IMR-90 (cell line): Measurements from ENCODE around the gene PIEZO2. TPM values are rescaled to one million over a fixed set of nuclear protein-coding genes. Genes with fewer than 3 reads are reported as not detected.

Experiments
- ATAC-seq: fragments of 200-7000 bp; cut with Tn5 transposase; 2 replicates; pipeline ENCODE4 v1.9.1; 2020; ENCODE audit warnings: low read depth, mild to moderate bottlenecking, moderate library complexity
- BruUV-seq: library from RNA; stranded (reverse); fragments of 400-500 nt; replicated peaks from 2 replicates; lab custom pipeline; 2021; lab: Mats Ljungman, UMichigan
- CTCF ChIA-PET: fragments of 300-600 bp; formaldehyde crosslinking; extraction: SDS; loops from one replicate; lab custom pipeline; 2021; ENCODE audit warnings: antibody characterized with exemption; lab: Yijun Ruan, JAX
- POLR2A ChIA-PET: fragments of 300-600 bp; sonication (Branson Sonifier 250); formaldehyde crosslinking; loops from one replicate; lab custom pipeline; 2022; ENCODE audit warnings: antibody characterized with exemption; ENCODE audit not compliant: unreplicated experiment; lab: Charles Lee
- DNase-seq: peaks from one replicate; pipeline ENCODE4 v3.0.0; 2013
- H2AFZ ChIP-seq: replicated peaks from 2 replicates; pipeline ENCODE3; 2013; ENCODE audit warnings: low read length, mild to moderate bottlenecking; ENCODE audit not compliant: poor library complexity
- H2AK5ac ChIP-seq: 2 replicates; pipeline ENCODE4 v1.6.1; 2013; ENCODE audit warnings: low read depth, low read length, inconsistent platforms
- H2AK9ac ChIP-seq: replicated peaks from 2 replicates; pipeline ENCODE3; 2013; ENCODE audit warnings: mild to moderate bottlenecking, low read depth, low read length, moderate library complexity; ENCODE audit not compliant: poor library complexity
- H2BK120ac ChIP-seq: 2 replicates; pipeline ENCODE4 v1.6.1; 2013; ENCODE audit warnings: low read depth, low read length, inconsistent platforms
- H2BK15ac ChIP-seq: 3 replicates; pipeline ENCODE4 v1.6.1; 2013; ENCODE audit warnings: low read depth, low read length, inconsistent platforms
- H2BK20ac ChIP-seq: 2 replicates; pipeline ENCODE4 v1.6.1; 2013; ENCODE audit warnings: low read depth, mild to moderate bottlenecking, inconsistent platforms, low read length, moderate library complexity
- H2BK5ac ChIP-seq: 2 replicates; pipeline ENCODE4 v1.6.1; 2013; ENCODE audit warnings: mild to moderate bottlenecking, low read depth, low read length, inconsistent platforms; ENCODE audit not compliant: poor library complexity, severe bottlenecking
- H3K14ac ChIP-seq: replicated peaks from 2 replicates; pipeline ENCODE4 v1.6.1; 2013; ENCODE audit warnings: low read depth, low read length, inconsistent platforms
- H3K18ac ChIP-seq: 2 replicates; pipeline ENCODE4 v1.6.1; 2013; ENCODE audit warnings: low read depth, low read length, control low read depth
- H3K23ac ChIP-seq: 2 replicates; pipeline ENCODE4 v1.6.1; 2013; ENCODE audit warnings: low read depth, low read length, inconsistent platforms
- H3K27ac ChIP-seq: 2 replicates; pipeline ENCODE4 v1.5.1; 2013; ENCODE audit warnings: mild to moderate bottlenecking, control low read depth, low read length; ENCODE audit not compliant: insufficient read depth
- H3K27me3 ChIP-seq: 2 replicates; pipeline ENCODE4 v1.6.1; 2013; ENCODE audit warnings: low read length; ENCODE audit not compliant: control insufficient read depth, insufficient read depth
- H3K36me3 ChIP-seq: 2 replicates; pipeline ENCODE4 v1.6.1; 2013; ENCODE audit warnings: low read length, mixed read lengths; ENCODE audit not compliant: control insufficient read depth, insufficient read depth
- H3K4ac ChIP-seq: 2 replicates; pipeline ENCODE4 v1.6.1; 2013; ENCODE audit warnings: low read depth, low read length, inconsistent platforms
- H3K4me1 ChIP-seq: 2 replicates; pipeline ENCODE4 v1.6.1; 2013; ENCODE audit warnings: low read length, mixed read lengths; ENCODE audit not compliant: control insufficient read depth, insufficient read depth
- H3K4me2 ChIP-seq: 2 replicates; pipeline ENCODE4 v1.6.1; 2013; ENCODE audit warnings: low read depth, mild to moderate bottlenecking, control low read depth, low read length, moderate library complexity
- H3K4me3 ChIP-seq: 2 replicates; pipeline ENCODE4 v1.5.1; 2013; ENCODE audit warnings: low read depth, mild to moderate bottlenecking, control low read depth, low read length, moderate library complexity; ENCODE audit not compliant: insufficient read depth
- H3K56ac ChIP-seq: 2 replicates; pipeline ENCODE4 v1.6.1; 2013; ENCODE audit warnings: low read length, inconsistent platforms; ENCODE audit not compliant: insufficient read depth; ENCODE audit errors: extremely low read depth
- H3K79me1 ChIP-seq, 2 experiments: 2 replicates each; pipeline ENCODE4 v1.6.1; 2013; ENCODE audit warnings: low read length in 2 of 2, inconsistent platforms in 1 of 2, low read depth in 1 of 2
- H3K9ac ChIP-seq: 2 replicates; pipeline ENCODE4 v1.6.1; 2013; ENCODE audit warnings: low read depth, low read length, control low read depth
- H3K9me1 ChIP-seq: 2 replicates; pipeline ENCODE4 v1.6.1; 2013; ENCODE audit warnings: low read length, inconsistent platforms; ENCODE audit not compliant: insufficient read depth
- H3K9me3 ChIP-seq: 2 replicates; pipeline ENCODE4 v1.6.1; 2013; ENCODE audit warnings: low read length; ENCODE audit not compliant: control insufficient read depth, insufficient read depth
- H4K20me1 ChIP-seq: 2 replicates; pipeline ENCODE4 v1.6.1; 2013; ENCODE audit warnings: low read length, inconsistent platforms; ENCODE audit not compliant: insufficient read depth
- H4K5ac ChIP-seq: 2 replicates; pipeline ENCODE4 v1.6.1; 2013; ENCODE audit warnings: mild to moderate bottlenecking, low read depth, low read length, control low read depth
- H4K8ac ChIP-seq, 2 experiments: 2 replicates each; pipeline ENCODE4 v1.6.1; 2013; ENCODE audit warnings: low read depth in 2 of 2, low read length in 2 of 2, control low read depth in 1 of 2, inconsistent platforms in 1 of 2
- H4K91ac ChIP-seq: 2 replicates; pipeline ENCODE4 v1.6.1; 2013; ENCODE audit warnings: low read depth, low read length, inconsistent platforms; ENCODE audit not compliant: insufficient read depth
- BHLHE40 ChIP-seq: fragments of 150-350 bp; IDR thresholded peaks from 2 replicates; pipeline ENCODE4 v1.6.1; 2016; ENCODE audit warnings: mild to moderate bottlenecking, low read depth, low read length
- CEBPB ChIP-seq: IDR thresholded peaks from 2 replicates; pipeline ENCODE4 v1.6.1; 2012; ENCODE audit warnings: low read depth, low read length, improper control_type of control experiment
- CHD1 ChIP-seq: IDR thresholded peaks from 2 replicates; pipeline ENCODE4 v1.6.1; 2012; ENCODE audit warnings: low read depth, low read length, improper control_type of control experiment
- CTCF ChIP-seq: conservative IDR thresholded peaks from 2 replicates; pipeline ENCODE4 v1.5.1; 2012; ENCODE audit warnings: mild to moderate bottlenecking, low read depth, low read length, improper control_type of control experiment
- ELK1 ChIP-seq: fragments of 150-350 bp; IDR thresholded peaks from 2 replicates; pipeline ENCODE4 v1.6.1; 2016; ENCODE audit warnings: low read depth, mild to moderate bottlenecking, low read length, moderate library complexity, borderline replicate concordance
- FOS ChIP-seq: fragments of 150-350 bp; IDR thresholded peaks from 2 replicates; pipeline ENCODE4 v1.6.1; 2016; ENCODE audit warnings: low read depth, low read length
- MAFK ChIP-seq: IDR thresholded peaks from 2 replicates; pipeline ENCODE4 v1.6.1; 2012; ENCODE audit warnings: low read depth, low read length, improper control_type of control experiment
- MAZ ChIP-seq: IDR thresholded peaks from 2 replicates; pipeline ENCODE4 v1.6.1; 2012; ENCODE audit warnings: low read depth, mild to moderate bottlenecking, low read length, improper control_type of control experiment, moderate library complexity, borderline replicate concordance
- MXI1 ChIP-seq: IDR thresholded peaks from 2 replicates; pipeline ENCODE4 v1.6.1; 2012; ENCODE audit warnings: low read depth, mild to moderate bottlenecking, low read length, moderate library complexity, borderline replicate concordance
- NFE2L2 ChIP-seq: fragments of 150-350 bp; IDR thresholded peaks from 2 replicates; pipeline ENCODE4 v1.6.1; 2016; ENCODE audit warnings: low read depth, mild to moderate bottlenecking, low read length
- POLR2A ChIP-seq: IDR thresholded peaks from 2 replicates; pipeline ENCODE4 v1.6.1; 2012; ENCODE audit warnings: mild to moderate bottlenecking, low read depth, low read length
- RAD21 ChIP-seq: IDR thresholded peaks from 2 replicates; pipeline ENCODE4 v1.6.1; 2012; ENCODE audit warnings: low read length, improper control_type of control experiment
- RCOR1 ChIP-seq: IDR thresholded peaks from 2 replicates; pipeline ENCODE4 v1.6.1; 2012; ENCODE audit warnings: mild to moderate bottlenecking, low read length, improper control_type of control experiment; ENCODE audit not compliant: insufficient replicate concordance
- RFX5 ChIP-seq: IDR thresholded peaks from 2 replicates; pipeline ENCODE4 v1.8.0; 2012; ENCODE audit warnings: low read depth, mild to moderate bottlenecking, low read length, moderate library complexity
- SMC3 ChIP-seq: fragments of 150-350 bp; IDR thresholded peaks from 2 replicates; pipeline ENCODE4 v1.6.1; 2016; ENCODE audit warnings: low read depth, mild to moderate bottlenecking, antibody characterized with exemption, low read length, moderate library complexity
- USF2 ChIP-seq: fragments of 150-350 bp; IDR thresholded peaks from 2 replicates; pipeline ENCODE4 v1.6.1; 2017; ENCODE audit warnings: mild to moderate bottlenecking, antibody characterized with exemption, low read length, low read depth
- WGBS, 2 experiments: methylation state at CpG; one replicate each; pipeline versions ENCODE4 v1.1.5 to v1.1.7; 2013; ENCODE audit warnings: missing lambda C conversion rate in 2 of 2; ENCODE audit not compliant: insufficient read length in 1 of 2; ENCODE audit errors: extremely low coverage in 2 of 2; 5-methylcytosine and 5-hydroxymethylcytosine counted together
- dilution Hi-C: fragments of 300-500 bp; cut with HindIII; formaldehyde crosslinking; loops from one replicate; pipeline ENCODE4 v1.14.3; 2018; ENCODE audit warnings: low sequenced_read_pairs; ENCODE audit not compliant: unreplicated experiment
- in situ Hi-C: fragments of 300-500 bp; cut with MboI; formaldehyde crosslinking; loops from 3 replicates; pipeline ENCODE4 v1.14.3; 2019; ENCODE audit warnings: low sequenced_read_pairs, inconsistent platforms, mixed read lengths
- intact Hi-C: fragments of 100-400 bp; cut with micrococcal nuclease; formaldehyde crosslinking; loops from 2 replicates; pipeline ENCODE4 v1.10.0; 2022
- polyA plus RNA-seq, 3 experiments: library from polyadenylated mRNA; depleted of rRNA; stranded (reverse); fragments of >200 nt; gene quantifications; 2 replicates each; pipeline ENCODE4 v1.2.3, GENCODE V29; 2012; ENCODE audit warnings: low replicate concordance in 1 of 3
- total RNA-seq: library from RNA; depleted of rRNA; stranded (reverse); fragments of >200 nt; gene quantifications from 2 replicates; pipeline ENCODE4 v1.2.3, GENCODE V29; 2012

The PIEZO2 gene
- total and polyA plus RNA-seq, 2 of the 4 experiments (the other 2 are of a cell fraction) = 2.4 to 4.1 TPM

GRCh38 chr18:10770264-10770663, 379.1 kb downstream of the PIEZO2 start:
- no peak overlapping the region for H2BK15ac ChIP-seq
- no peak overlapping the region for H2BK20ac ChIP-seq
- CTCF ChIA-PET = no interaction called here
- DNase-seq (no peak), ATAC-seq (no peak)
- peaks cover 2% of the 10 kb centered on the region; the same call in 1 of the 2 replicates for H3K4me1 ChIP-seq
- WGBS, 2 experiments = no CpG with 5 or more reads among the region's 2 CpGs
- POLR2A ChIA-PET = no interaction called here
- H3K9ac ChIP-seq = no peak overlapping the region
- BruUV-seq = no TSS peak
- no peak overlapping the region for H2AFZ ChIP-seq
- H3K27ac ChIP-seq = no peak overlapping the region
- no peak overlapping the region for H4K5ac ChIP-seq
- H3K9me3 ChIP-seq = no peaks in the 10 kb centered on the region
- no peaks in the 10 kb centered on the region for H3K9me1 ChIP-seq
- dilution Hi-C loops (no loop called here), in situ Hi-C loops (no loop called here), intact Hi-C loops (no loop called here)
- H3K79me1 ChIP-seq = no peaks in the 10 kb centered on the region
- no peak overlapping the region for H3K4ac ChIP-seq
- H4K91ac ChIP-seq = no peak overlapping the region
- H3K23ac ChIP-seq = no peak overlapping the region
- H2AK5ac ChIP-seq = no peak overlapping the region
- H3K27me3 ChIP-seq = no peaks in the 10 kb centered on the region
- H3K18ac ChIP-seq = no peak overlapping the region
- peaks cover 11% of the 10 kb centered on the region; the same call in 1 of the 2 replicates for H3K36me3 ChIP-seq
- no peaks in the 10 kb centered on the region for H4K20me1 ChIP-seq
- no peak overlapping the region for H3K4me3 ChIP-seq
- H2AK9ac ChIP-seq = no peak overlapping the region
- H4K8ac ChIP-seq = no peak overlapping the region
- H2BK120ac ChIP-seq = no peak overlapping the region
- no peak overlapping the region for H3K4me2 ChIP-seq
- H3K14ac ChIP-seq = no peak overlapping the region
- no peak for TF ChIP-seq POLR2A
- no peak for TF ChIP-seq RAD21
- TF ChIP-seq MAZ = no peak
- no peak for TF ChIP-seq ELK1
- TF ChIP-seq CTCF = no peak
- TF ChIP-seq USF2 = no peak
- no peak for TF ChIP-seq NFE2L2
- TF ChIP-seq CEBPB = no peak
- no peak for TF ChIP-seq BHLHE40
- TF ChIP-seq RFX5 = no peak
- TF ChIP-seq FOS = no peak
- TF ChIP-seq RCOR1 = no peak
- TF ChIP-seq SMC3 = no peak
- no peak for TF ChIP-seq MXI1
- no peak for TF ChIP-seq CHD1
- TF ChIP-seq MAFK = no peak
- no peak overlapping the region for H3K56ac ChIP-seq
- no peak overlapping the region for H2BK5ac ChIP-seq
